Fibroblast of pulmonary artery (primary cell): Measurements from ENCODE around the gene RPEL1.

Source experiments
- DNase-seq: peaks from one replicate; pipeline ENCODE4 v3.0.0-alpha.2; 2010; ENCODE audit warnings: low read depth
- H3K4me3 ChIP-seq: replicated peaks from 2 replicates; pipeline ENCODE4 v1.5.1; 2011; ENCODE audit warnings: low read depth, mild to moderate bottlenecking, control low read depth, low read length, moderate library complexity
- TF ChIP-seq, protein P1 (sequence below): IDR thresholded peaks from 2 replicates; pipeline ENCODE4 v1.5.1; 2011; ENCODE audit warnings: mild to moderate bottlenecking, control low read depth, low read length, inconsistent platforms; ENCODE audit errors: missing control alignments

The RPEL1 gene

GRCh38 chr10:103276251-103276895 is 30.7 kb downstream of the RPEL1 start:
- DNase-seq: no peak
- H3K4me3 ChIP-seq: no peak overlapping the region
- TF ChIP-seq, protein P1, sequence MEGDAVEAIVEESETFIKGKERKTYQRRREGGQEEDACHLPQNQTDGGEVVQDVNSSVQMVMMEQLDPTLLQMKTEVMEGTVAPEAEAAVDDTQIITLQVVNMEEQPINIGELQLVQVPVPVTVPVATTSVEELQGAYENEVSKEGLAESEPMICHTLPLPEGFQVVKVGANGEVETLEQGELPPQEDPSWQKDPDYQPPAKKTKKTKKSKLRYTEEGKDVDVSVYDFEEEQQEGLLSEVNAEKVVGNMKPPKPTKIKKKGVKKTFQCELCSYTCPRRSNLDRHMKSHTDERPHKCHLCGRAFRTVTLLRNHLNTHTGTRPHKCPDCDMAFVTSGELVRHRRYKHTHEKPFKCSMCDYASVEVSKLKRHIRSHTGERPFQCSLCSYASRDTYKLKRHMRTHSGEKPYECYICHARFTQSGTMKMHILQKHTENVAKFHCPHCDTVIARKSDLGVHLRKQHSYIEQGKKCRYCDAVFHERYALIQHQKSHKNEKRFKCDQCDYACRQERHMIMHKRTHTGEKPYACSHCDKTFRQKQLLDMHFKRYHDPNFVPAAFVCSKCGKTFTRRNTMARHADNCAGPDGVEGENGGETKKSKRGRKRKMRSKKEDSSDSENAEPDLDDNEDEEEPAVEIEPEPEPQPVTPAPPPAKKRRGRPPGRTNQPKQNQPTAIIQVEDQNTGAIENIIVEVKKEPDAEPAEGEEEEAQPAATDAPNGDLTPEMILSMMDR: no peak

GRCh38 chr10:103276896-103277712 is 31.4 kb downstream of the RPEL1 start, which contains the start of gene INA:
TSS of gene INA (plus strand) at chr10:103277138. CDS start at chr10:103277212, 74 bp downstream.
- peak; percentile 45 for DNase-seq
- TF ChIP-seq, protein P1: no peak
- H3K4me3 ChIP-seq: peak within 1 kb of the TSS; percentile 14

DNA sequence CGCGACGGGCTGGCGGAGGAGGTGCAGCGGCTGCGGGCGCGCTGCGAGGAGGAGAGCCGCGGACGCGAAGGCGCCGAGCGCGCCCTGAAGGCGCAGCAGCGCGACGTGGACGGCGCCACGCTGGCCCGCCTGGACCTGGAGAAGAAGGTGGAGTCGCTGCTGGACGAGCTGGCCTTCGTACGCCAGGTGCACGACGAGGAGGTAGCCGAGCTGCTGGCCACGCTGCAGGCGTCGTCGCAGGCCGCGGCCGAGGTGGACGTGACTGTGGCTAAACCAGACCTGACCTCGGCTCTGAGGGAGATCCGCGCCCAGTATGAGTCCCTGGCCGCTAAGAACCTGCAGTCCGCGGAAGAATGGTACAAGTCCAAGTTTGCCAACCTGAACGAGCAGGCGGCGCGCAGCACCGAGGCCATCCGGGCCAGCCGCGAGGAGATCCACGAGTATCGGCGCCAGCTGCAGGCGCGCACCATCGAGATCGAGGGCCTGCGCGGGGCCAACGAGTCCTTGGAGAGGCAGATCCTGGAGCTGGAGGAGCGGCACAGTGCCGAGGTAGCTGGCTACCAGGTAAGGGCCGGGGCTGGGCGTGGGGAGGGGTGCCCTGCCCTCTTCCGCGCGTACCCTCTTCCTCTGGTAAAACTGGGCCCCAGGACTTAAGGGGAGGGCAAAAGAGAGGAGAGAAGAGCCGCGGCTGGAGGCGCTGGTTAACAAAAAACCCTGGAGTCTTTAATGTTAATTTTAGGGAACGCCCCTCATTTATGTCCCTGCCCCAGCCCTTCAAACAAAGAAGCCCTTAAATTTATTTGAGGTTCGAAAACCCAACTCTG is 32.2 kb downstream of the RPEL1 start:
- TF ChIP-seq, protein P1: no peak
- no peak overlapping the region for H3K4me3 ChIP-seq
- no peak for DNase-seq

GRCh38 chr10:103278537-103278823 is 32.8 kb downstream of the RPEL1 start:
- no peak for DNase-seq
- H3K4me3 ChIP-seq: no peak overlapping the region
- TF ChIP-seq, protein P1: no peak

- DNase-seq: peak; percentile 67
- TF ChIP-seq, protein P1: no peak
- no peak overlapping the region for H3K4me3 ChIP-seq
Measured at GRCh38 chr10:103278862-103279298, 33.2 kb downstream of the RPEL1 start.

GRCh38 chr10:103280031-103280430 is 34.3 kb downstream of the RPEL1 start:
- DNase-seq: no peak
- H3K4me3 ChIP-seq: no peak overlapping the region
- TF ChIP-seq, protein P1: no peak
